GM19023 (cell line): ENCODE results near the gene ADGRD1.

Experiments used
- ATAC-seq: cut with Tn5 transposase; IDR thresholded peaks from one replicate; pipeline ENCODE4 v1.9.1; 2021; ENCODE audit warnings: mild to moderate bottlenecking, moderate library complexity; ENCODE audit not compliant: unreplicated experiment

The ADGRD1 gene

GRCh38 chr12:130965214-130965613 lies 11.5 kb downstream of the ADGRD1 start:
- ATAC-seq: no peak

- no peak for ATAC-seq
Measured at GRCh38 chr12:130965668-130966067, 12.0 kb downstream of the ADGRD1 start.

GRCh38 chr12:130966443-130967030 lies 12.8 kb downstream of the ADGRD1 start:
- no peak for ATAC-seq

- no peak for ATAC-seq
Measured at GRCh38 chr12:130967636-130968035, 13.9 kb downstream of the ADGRD1 start.

- no peak for ATAC-seq
Measured at GRCh38 chr12:130968611-130969010, 14.9 kb downstream of the ADGRD1 start.

- ATAC-seq: no peak
Measured at GRCh38 chr12:130969223-130969622, 15.5 kb downstream of the ADGRD1 start.

GRCh38 chr12:130970165-130970907 lies 16.6 kb downstream of the ADGRD1 start:
- no peak for ATAC-seq

- no peak for ATAC-seq
Measured at GRCh38 chr12:130970908-130971233, 17.2 kb downstream of the ADGRD1 start.

GRCh38 chr12:130971925-130972585 lies 18.3 kb downstream of the ADGRD1 start:
- ATAC-seq: no peak

- no peak for ATAC-seq
Measured at GRCh38 chr12:130972586-130972950, 18.9 kb downstream of the ADGRD1 start.

- ATAC-seq: no peak
Measured at GRCh38 chr12:130973109-130973508, 19.4 kb downstream of the ADGRD1 start.

- ATAC-seq: no peak
Measured at GRCh38 chr12:130973906-130974305, 20.2 kb downstream of the ADGRD1 start.

- ATAC-seq: no peak
Measured at GRCh38 chr12:130975116-130975515, 21.4 kb downstream of the ADGRD1 start.

GRCh38 chr12:130976171-130976720 lies 22.5 kb downstream of the ADGRD1 start:
- ATAC-seq: no peak

GRCh38 chr12:130977046-130977742 lies 23.5 kb downstream of the ADGRD1 start:
- ATAC-seq: no peak

GRCh38 chr12:130977743-130978095 lies 24.0 kb downstream of the ADGRD1 start:
- no peak for ATAC-seq

GRCh38 chr12:130978785-130979184 lies 25.1 kb downstream of the ADGRD1 start:
- no peak for ATAC-seq

GRCh38 chr12:130981074-130981742 lies 27.5 kb downstream of the ADGRD1 start:
- no peak for ATAC-seq

GRCh38 chr12:130981911-130982310 lies 28.2 kb downstream of the ADGRD1 start:
- no peak for ATAC-seq

- no peak for ATAC-seq
Measured at GRCh38 chr12:130982565-130983225, 29.0 kb downstream of the ADGRD1 start.
